GM21619 (cell line): ENCODE results near the gene ELF1.
"Not testable (repeated sequence)": the region's sequence is repeated elsewhere in the genome, so short reads cannot be mapped to it uniquely, and the experiment has no call there.

Experiments used
- ATAC-seq: cut with Tn5 transposase; IDR thresholded peaks from one replicate; pipeline ENCODE4 v1.9.1; 2021; ENCODE audit not compliant: unreplicated experiment

Gene ELF1

GRCh38 chr13:40983259-40983658, 35.9 kb downstream of the ELF1 start:
- ATAC-seq: no peak

DNA sequence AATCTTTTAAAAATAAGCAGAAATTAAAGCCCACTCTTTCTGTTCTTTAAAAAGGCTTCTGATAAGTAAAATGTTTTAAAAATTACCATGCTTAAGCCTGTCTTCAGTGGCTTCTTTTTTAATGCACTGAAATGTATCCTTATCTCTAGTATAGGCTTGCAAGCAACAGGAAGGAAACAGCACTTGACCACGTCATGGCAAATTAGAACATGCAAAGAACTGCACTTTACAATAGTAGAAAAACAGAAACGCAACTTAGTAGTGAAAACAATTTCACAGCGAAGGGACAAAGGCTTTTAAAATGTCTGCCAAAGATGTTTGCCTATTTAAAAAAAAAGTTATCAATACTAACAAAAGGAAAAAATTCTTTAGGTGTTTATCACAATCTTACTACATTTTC, 36.3 kb downstream of the ELF1 start:
- peak; percentile 58 for ATAC-seq

DNA sequence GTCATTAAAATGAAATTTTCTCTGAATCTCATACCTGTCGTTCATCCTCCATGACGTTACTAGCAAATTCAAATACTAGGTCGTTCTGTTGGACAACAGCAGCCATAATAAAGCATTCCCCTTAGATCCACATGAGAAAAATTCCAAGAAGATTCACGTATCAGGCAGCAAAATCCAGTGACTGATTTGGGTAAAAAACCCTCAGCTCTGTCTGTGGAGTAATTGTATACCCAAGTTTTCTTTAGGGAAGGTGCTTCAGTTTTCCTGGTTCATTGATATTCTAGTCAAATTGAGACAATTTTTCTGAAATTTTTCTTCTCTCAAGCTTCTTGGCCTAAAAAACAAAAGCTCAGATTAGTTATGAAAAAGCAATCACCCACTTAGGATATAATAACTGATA, 37.2 kb downstream of the ELF1 start:
- ATAC-seq: no peak

DNA sequence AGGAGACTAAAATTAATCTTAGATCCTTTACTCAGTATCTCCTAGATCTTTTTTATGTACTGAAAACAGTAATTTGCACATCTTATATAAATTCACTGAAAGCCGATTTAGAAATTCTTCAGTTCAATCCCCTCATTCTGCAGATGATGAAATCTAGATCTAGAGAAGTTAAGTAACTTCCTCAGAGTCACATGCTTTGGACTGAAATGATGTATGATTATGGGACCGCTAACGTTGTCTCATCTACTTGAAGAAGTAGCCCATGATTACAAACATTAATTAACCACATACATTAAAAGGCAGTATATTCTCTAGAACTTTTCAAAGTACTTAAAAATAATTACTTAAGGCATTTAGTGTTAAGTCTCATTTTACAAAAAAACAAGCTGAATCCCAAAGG, 37.8 kb downstream of the ELF1 start:
- no peak for ATAC-seq

- no peak for ATAC-seq
These were observed 38.7 kb downstream of the ELF1 start for GRCh38 chr13:40980461-40980860.

- no peak for ATAC-seq
These were observed 39.9 kb downstream of the ELF1 start for GRCh38 chr13:40979232-40979631.

- ATAC-seq: not testable (repeated sequence)
These were observed 41.0 kb downstream of the ELF1 start for GRCh38 chr13:40978109-40978508.

DNA sequence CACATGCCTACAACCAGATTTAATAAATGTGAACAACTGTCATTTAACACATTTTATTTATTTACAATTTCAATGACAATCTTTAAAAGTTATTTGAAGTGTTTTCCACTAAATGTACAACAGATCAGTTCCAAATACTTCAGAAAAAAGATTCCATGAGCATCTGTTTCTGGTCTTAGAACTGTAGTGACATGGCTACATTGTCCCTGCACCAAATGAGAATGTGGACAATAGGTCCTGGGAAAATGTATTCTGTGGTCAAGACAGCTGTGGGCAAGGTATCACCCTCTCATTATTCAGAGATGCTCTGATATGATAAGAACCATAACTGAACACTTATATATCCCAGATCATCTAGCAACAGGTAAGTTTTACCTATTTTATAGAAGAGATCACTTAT, 43.7 kb downstream of the ELF1 start:
- ATAC-seq: no peak

DNA sequence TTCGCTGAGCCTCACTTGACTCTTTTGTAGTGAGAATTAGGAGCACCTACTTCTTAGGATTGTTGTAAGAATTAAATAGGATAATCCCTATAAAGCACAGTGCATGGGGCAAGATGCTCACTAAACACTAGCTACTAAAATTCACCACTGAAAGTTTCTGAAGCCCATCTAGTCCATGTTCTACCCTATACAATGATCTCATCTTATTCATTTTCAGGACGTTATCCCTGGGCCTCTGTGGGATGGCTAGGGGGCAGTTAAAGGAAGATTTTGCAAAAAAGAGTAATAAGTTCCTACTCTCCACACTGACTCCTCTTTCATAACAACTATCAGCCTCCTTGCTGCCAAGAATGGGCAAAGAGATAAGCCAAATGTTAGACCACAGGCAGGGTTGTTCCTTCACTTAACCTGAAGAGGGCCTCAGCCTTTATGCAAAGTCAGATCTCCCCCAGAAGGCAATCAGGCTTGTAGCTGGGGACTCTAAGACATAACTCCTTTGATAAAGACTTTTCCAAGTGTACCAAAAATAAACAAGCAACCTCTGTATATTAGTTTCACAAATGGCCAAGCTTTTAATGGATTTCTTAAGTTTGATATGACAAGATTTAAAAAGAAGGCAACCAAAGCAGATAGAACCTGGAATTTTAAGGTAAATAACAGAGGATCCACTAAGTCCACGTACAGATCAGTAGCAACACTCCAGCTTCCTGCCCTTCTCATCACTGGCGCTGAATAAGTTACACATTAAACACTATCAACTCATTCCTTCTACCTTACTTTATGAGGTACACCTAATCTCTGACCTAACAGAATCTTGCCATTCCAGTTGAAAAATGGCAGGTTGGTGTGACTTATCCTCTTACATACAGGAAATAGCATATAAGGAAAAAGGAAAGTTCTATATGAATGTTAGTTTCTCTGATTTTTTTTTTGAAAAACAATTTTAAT, 44.4 kb downstream of the ELF1 start:
- ATAC-seq: peak; percentile 64

DNA sequence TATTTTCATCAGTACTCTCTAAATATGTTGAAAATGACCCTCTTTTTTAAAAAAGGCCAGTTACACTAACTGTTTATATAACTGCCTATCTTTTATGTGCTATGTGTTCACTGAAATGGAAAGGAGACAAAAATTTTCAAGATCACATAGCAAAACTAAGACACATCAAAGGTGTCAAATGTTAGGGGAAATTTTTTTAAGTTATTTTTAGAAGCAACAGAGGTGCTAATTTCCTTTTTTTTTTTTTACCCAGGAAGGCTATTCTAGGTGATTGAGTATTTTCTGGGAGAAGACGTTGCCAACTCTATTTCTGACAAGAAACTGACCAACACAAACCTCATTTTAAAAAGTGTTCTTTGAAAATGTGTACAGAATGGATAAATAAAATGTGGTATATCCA, 45.7 kb downstream of the ELF1 start:
- no peak for ATAC-seq

- no peak for ATAC-seq
These were observed 47.8 kb downstream of the ELF1 start for GRCh38 chr13:40971321-40971720.

DNA sequence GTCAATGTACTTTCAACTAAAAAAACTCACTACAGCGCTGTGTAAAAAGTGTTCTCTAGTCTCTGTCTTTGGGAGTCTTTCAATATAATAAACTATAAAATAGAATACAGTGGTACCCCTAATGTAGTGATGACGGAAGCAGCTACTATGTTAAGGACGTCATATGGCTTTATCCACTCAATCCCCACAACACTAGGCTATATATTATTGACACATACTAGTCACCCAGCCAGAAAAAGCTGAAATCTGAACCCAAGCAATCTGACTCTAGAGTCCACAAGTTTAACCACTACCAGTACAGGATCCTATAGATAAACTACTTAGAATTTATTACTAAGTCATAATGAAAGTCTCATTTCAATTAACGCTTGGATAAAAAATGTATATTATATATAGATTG, 48.3 kb downstream of the ELF1 start:
- no peak for ATAC-seq

DNA sequence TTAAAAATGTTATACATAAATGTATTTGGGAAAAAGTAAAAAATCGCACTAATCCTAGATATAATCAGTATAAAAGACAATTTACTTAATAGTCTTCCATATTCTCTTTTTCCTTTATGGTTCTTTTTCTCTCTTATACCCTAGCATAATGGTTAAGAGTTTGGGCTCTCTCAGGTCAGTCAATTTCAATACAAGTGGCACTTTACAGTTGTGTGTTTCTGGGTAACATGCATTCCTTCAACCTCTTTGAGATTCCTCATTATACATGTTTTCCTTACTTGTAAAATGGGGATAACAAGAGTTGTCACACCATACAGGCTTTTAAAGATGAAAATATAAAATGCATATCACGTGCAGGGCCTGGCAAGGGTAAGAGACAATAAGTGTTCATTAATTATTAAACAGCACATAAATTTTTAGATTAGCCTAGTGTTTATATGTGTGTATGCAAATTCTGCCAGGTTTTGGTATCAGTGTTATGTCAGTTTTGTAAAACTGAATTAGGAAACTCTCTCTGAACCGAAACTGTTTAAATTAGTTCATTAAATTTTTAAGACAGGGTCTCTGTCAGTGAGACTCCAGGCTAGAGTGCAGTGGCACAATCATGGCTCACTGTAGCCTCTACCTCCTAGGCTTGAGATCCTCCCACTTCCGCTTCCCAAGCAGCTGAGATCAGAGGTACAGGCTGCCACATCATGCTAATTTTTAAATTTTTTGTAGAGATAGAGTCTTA, 49.8 kb downstream of the ELF1 start:
- ATAC-seq: peak; percentile 63

- ATAC-seq: no peak
These were observed 50.6 kb downstream of the ELF1 start for GRCh38 chr13:40968416-40969000.

- no peak for ATAC-seq
These were observed 52.8 kb downstream of the ELF1 start for GRCh38 chr13:40966298-40966697.

GRCh38 chr13:40963927-40964326, 55.2 kb downstream of the ELF1 start:
- no peak for ATAC-seq

DNA sequence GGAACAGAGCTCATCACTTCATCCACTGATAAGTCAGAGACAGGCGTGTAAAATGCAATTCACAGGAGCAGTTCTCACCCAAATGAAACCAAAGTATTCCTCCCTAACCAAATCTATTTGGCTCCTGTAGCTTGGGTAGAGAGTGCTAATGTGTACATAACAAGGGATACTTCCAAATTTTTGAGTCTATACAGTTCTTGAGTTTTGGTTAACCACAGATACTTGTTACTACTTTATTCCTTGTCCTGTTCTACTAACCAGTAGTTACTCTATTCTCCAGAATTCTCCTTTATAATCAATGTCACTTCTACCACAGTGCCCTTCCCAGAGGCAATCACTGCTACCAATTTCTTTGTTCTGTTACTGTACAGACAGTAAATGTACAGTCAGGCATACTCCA, 57.3 kb downstream of the ELF1 start:
- no peak for ATAC-seq

GRCh38 chr13:40961214-40961613, 57.9 kb downstream of the ELF1 start:
- ATAC-seq: no peak

DNA sequence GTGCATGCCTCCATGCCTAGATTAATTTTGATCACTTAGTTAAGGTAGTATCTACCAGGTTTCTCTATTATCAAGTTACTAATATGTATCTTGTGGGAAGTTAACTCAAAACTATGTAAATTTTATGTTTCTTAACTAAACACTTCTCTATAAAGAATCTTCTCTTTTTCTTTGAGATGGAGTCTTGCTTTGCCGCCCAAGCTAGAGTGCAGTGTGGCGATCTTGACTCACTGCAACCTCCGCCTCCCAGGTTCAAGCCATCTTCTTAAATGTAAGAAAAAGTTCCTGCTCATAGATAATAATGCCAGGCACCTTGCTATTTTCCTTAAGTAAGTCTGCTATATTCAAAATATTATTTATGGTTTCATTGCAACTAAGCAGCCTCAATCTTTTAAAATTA, 58.4 kb downstream of the ELF1 start:
- no peak for ATAC-seq

DNA sequence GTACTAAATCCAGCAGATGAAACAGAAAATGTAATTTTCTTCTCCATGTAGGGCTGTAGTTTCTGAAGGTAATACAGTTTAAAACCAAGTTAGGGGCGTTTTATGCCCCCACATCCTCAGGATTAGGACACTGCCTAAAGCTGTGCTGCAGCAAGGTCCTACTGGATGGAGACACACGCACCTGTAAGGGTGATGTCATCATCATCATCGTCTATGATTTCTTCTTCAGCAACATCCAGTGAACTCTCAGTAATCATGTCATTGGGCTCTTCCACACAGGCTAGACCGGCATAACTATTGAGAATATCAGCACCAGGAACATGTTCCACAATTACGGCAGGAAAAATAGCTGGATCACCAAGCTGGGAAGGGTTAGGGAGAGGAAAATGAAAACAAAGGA, 60.5 kb downstream of the ELF1 start:
- ATAC-seq: no peak

- no peak for ATAC-seq
These were observed 72.6 kb downstream of the ELF1 start for GRCh38 chr13:40946485-40946884.

DNA sequence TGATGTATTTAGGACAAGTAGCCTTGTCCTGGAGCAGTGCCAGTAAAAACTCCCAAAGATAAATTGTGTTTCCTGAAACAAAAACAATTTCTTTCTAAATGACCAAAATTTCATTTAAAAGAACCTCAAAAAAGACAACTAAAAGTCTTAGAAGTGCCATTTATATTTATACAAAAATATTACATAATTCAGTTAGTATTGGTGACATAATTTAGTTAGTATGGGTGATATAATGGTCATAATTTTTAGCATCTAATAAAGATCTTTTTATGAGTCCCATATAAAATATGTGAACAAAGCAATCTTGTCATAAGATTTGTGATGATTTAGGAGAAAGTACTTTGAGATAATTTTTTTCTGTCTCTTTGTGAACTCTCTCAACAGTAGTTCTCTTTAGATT, 76.0 kb downstream of the ELF1 start:
- ATAC-seq: no peak
